Measurements from ENCODE around the gene ARL4C. TPM values are rescaled to one million over a fixed set of nuclear protein-coding genes. Genes with fewer than 3 reads are reported as not detected.

The ARL4C gene
- total RNA-seq, 1 experiment from 2014 or later, result 21.0 TPM

GRCh38 chr2:234444893-234445292 lies 52.0 kb downstream of the ARL4C start:
- TF ChIP-seq CTCF (IDR thresholded peaks at IDR 0.05; ENCODE audit: unreplicated experiment), result no peak
- no peaks in the 10 kb centered on the region for H3K9me3 Mint-ChIP-seq (ENCODE audit: low read depth, unreplicated experiment)
- CTCF ChIA-PET, result no interaction called here
- no TSS peak for BruUV-seq (replicated peaks)
- H3K27me3 Mint-ChIP-seq (ENCODE audit: unreplicated experiment), result peaks cover 16% of the 10 kb centered on the region
- no peak overlapping the region for H3K4me3 Mint-ChIP-seq (ENCODE audit: low read depth, unreplicated experiment)
- H3K27ac Mint-ChIP-seq (ENCODE audit: unreplicated experiment), result no peak overlapping the region
- no peak for DNase-seq
- H3K36me3 Mint-ChIP-seq (ENCODE audit: insufficient read depth, unreplicated experiment), result no peaks in the 10 kb centered on the region
- no peaks in the 10 kb centered on the region for H3K4me1 Mint-ChIP-seq (ENCODE audit: low read depth, unreplicated experiment)
- intact Hi-C loops (cut with micrococcal nuclease; ENCODE audit: unreplicated experiment), result no loop called here

- TF ChIP-seq CTCF (IDR thresholded peaks at IDR 0.05; ENCODE audit: unreplicated experiment), result no peak
- no peaks in the 10 kb centered on the region for H3K4me1 Mint-ChIP-seq (ENCODE audit: low read depth, unreplicated experiment)
- no peak overlapping the region for H3K4me3 Mint-ChIP-seq (ENCODE audit: low read depth, unreplicated experiment)
- no peak overlapping the region for H3K27ac Mint-ChIP-seq (ENCODE audit: unreplicated experiment)
- no TSS peak for BruUV-seq (replicated peaks)
- H3K36me3 Mint-ChIP-seq (ENCODE audit: insufficient read depth, unreplicated experiment), result no peaks in the 10 kb centered on the region
- peaks cover 16% of the 10 kb centered on the region for H3K27me3 Mint-ChIP-seq (ENCODE audit: unreplicated experiment)
- H3K9me3 Mint-ChIP-seq (ENCODE audit: low read depth, unreplicated experiment), result no peaks in the 10 kb centered on the region
- intact Hi-C loops (cut with micrococcal nuclease; ENCODE audit: unreplicated experiment), result no loop called here
- no peak for DNase-seq
- CTCF ChIA-PET, result no interaction called here
These were observed 52.6 kb downstream of the ARL4C start for GRCh38 chr2:234444242-234444730.
